ENCODE data around the gene TARBP1. TPM values are rescaled to one million over a fixed set of nuclear protein-coding genes. Genes with fewer than 3 reads are reported as not detected.

The TARBP1 gene
- total RNA-seq, 3 donors from 2014 or later (not counting 1 experiment from before 2014, with no cell fraction given), result 29.0 to 37.5 (median 32.2) TPM

DNA sequence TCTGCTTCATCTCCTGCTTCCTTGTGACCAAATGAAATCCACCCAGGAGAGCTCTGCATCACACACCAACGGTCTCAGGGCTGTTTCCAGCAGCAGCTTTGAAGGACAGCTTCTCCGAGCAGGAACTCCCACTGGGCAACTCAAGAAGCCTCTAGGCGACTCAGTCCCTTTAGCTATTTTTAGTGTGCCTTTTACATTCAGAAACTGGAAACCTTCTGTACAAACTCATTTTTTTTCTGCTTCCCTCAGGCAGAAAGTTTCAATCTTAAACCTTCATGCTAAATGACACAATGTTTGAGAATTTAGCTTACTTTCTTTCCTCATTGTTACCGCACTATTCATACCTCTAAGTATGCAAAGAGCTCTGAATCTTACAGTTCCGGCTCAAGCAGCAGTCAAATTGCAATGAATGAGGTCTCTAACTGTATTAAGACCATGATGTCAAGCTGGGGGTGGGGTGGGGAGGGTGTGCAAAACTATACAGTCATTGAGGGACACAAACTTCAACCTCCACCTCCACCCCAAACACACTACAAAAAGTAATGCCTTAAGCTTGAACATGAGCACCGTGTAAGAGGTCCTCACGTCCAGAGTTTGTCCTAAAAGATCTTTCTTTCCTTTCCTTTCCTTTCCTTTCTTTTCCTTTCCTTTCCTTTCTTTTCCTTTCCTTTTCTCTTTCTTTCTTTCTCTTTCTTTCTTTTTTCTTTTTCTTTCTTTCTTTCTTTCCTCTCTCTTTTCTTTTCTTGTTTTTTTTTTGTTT, 16.4 kb upstream of the TARBP1 start:
- no peak overlapping the region for H3K27ac ChIP-seq (ENCODE audit: low read length)
- no peak for ATAC-seq
- Mint-ChIP-seq H3K4me3 (no peak overlapping the region), H3K9me3 (no peaks in the 10 kb centered on the region), H3K4me1 (peaks cover 6 to 9% of the 10 kb centered on the region in 2 donors), H3K36me3 (no peaks in the 10 kb centered on the region), H3K27me3 (ENCODE audit: low read depth in 2 of 2) (peaks cover 7 to 19% of the 10 kb centered on the region in 2 donors), H3K27ac (no peak overlapping the region)
- 59% methylated on average over 7 of the region's 7 CpGs for WGBS (ENCODE audit: insufficient coverage)
- H3K4me3 ChIP-seq (ENCODE audit: low read length), result no peak overlapping the region
- H3K27me3 ChIP-seq (ENCODE audit: control insufficient read depth, insufficient read depth, low read length), result no peaks in the 10 kb centered on the region
- DNase-seq, result no peak
- H3K36me3 ChIP-seq (ENCODE audit: control insufficient read depth, insufficient read depth, low read length), result no peaks in the 10 kb centered on the region
- no peak for TF ChIP-seq CTCF (IDR thresholded peaks at IDR 0.05)
- H3K9me3 ChIP-seq (ENCODE audit: control insufficient read depth, insufficient read depth, low read length), result no peaks in the 10 kb centered on the region
- intact Hi-C loops (cut with micrococcal nuclease), result no loop called here
- H3K4me1 ChIP-seq (ENCODE audit: control insufficient read depth, insufficient read depth, low read length), result peaks cover 11% of the 10 kb centered on the region

DNA sequence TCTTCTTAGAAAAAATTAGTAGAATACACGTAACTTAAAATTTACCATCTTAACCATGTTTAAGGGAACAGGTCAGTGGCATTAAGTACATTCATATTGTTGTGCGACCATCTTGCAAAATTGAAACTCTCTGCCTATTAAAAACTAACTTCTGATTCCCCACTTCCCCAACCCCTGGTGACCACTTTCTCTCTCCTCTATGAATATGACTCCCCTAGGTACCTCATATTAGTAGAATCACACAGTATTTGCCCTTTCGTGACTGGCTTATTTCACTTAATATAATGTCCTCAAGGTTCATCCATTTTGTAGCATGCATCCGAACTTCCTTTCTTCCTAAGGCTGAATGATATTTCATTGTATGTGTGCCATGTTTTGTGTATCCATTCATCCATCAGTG, 15.1 kb upstream of the TARBP1 start:
- no peaks in the 10 kb centered on the region for H3K9me3 ChIP-seq (ENCODE audit: control insufficient read depth, insufficient read depth, low read length)
- H3K36me3 ChIP-seq (ENCODE audit: control insufficient read depth, insufficient read depth, low read length), result no peaks in the 10 kb centered on the region
- peaks cover 4% of the 10 kb centered on the region for H3K4me1 ChIP-seq (ENCODE audit: control insufficient read depth, insufficient read depth, low read length)
- H3K36me3 Mint-ChIP-seq, result no peaks in the 10 kb centered on the region
- no peaks in the 10 kb centered on the region for H3K27me3 ChIP-seq (ENCODE audit: control insufficient read depth, insufficient read depth, low read length)
- 87% methylated on average over 4 of the region's 4 CpGs for WGBS (ENCODE audit: insufficient coverage)
- H3K4me1 Mint-ChIP-seq, result peaks cover 3 to 5% of the 10 kb centered on the region in 2 donors
- H3K27me3 Mint-ChIP-seq (ENCODE audit: low read depth in 2 of 2), result peaks cover 9 to 19% of the 10 kb centered on the region in 2 donors
- H3K4me3 ChIP-seq (ENCODE audit: low read length), result no peak overlapping the region
- intact Hi-C loops (cut with micrococcal nuclease), result no loop called here
- no peak for TF ChIP-seq CTCF (IDR thresholded peaks at IDR 0.05)
- H3K9me3 Mint-ChIP-seq, result no peaks in the 10 kb centered on the region
- H3K27ac ChIP-seq (ENCODE audit: low read length), result no peak overlapping the region
- ATAC-seq (no peak), DNase-seq (no peak)
- no peak overlapping the region for H3K27ac Mint-ChIP-seq
- H3K4me3 Mint-ChIP-seq, result no peak overlapping the region

DNA sequence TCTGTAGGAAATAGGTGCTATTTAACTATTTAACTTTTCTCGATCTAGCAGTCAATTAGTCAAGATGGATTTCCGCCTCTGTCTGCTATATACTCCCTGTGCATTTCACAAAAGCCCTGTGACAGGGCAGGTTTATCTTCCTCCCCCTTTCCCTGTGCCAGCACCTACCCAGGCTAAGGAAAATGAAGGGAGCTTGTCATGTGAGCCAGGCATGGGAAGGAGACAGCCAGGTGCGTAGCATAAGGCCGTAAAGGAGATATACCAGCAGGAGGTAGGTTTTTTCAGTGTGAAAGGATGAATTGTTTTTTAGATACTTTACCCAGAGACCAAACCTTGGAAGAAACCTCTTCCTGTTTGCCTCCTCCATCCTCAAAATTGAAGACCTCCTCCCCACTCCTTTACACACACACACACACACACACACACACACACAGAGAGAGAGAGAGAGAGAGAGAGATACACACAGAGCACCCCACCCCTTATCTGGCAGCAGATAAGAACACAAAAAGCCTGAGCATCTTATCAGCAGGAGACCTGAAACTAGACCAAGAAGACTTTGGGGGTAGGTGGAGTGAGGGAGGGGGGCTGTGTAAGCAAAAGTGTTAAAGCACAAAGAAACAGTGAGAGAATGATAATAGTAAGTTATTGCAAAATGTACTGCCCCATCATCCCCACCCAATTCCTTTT, 12.0 kb upstream of the TARBP1 start:
- 90% methylated on average over 4 of the region's 4 CpGs for WGBS (ENCODE audit: insufficient coverage)
- intact Hi-C loops (cut with micrococcal nuclease), result no loop called here
- no peak overlapping the region for H3K27ac Mint-ChIP-seq

More for the DNA sequence above, 12.0 kb upstream of the TARBP1 start:
- ATAC-seq (no peak), DNase-seq (no peak)
- no peak overlapping the region for H3K4me3 Mint-ChIP-seq
- Histone ChIP-seq H3K27ac (ENCODE audit: low read length) (no peak overlapping the region), H3K27me3 (ENCODE audit: control insufficient read depth, insufficient read depth, low read length) (no peaks in the 10 kb centered on the region), H3K4me1 (ENCODE audit: control insufficient read depth, insufficient read depth, low read length) (no peaks in the 10 kb centered on the region), H3K36me3 (ENCODE audit: control insufficient read depth, insufficient read depth, low read length) (no peaks in the 10 kb centered on the region), H3K4me3 (ENCODE audit: low read length) (no peak overlapping the region), H3K9me3 (ENCODE audit: control insufficient read depth, insufficient read depth, low read length) (no peaks in the 10 kb centered on the region)
- no peaks in the 10 kb centered on the region for H3K36me3 Mint-ChIP-seq
- no peak for TF ChIP-seq CTCF (IDR thresholded peaks at IDR 0.05)
- H3K27me3 Mint-ChIP-seq (ENCODE audit: low read depth in 2 of 2), result peaks cover 0 to 10% of the 10 kb centered on the region in 2 donors
- no peaks in the 10 kb centered on the region for H3K9me3 Mint-ChIP-seq
- H3K4me1 Mint-ChIP-seq, result no peaks in the 10 kb centered on the region
